ENCODE data around the gene AGBL3.
"Not testable (repeated sequence)": the region's sequence is repeated elsewhere in the genome, so short reads cannot be mapped to it uniquely, and the experiment has no call there.

Gene AGBL3

DNA sequence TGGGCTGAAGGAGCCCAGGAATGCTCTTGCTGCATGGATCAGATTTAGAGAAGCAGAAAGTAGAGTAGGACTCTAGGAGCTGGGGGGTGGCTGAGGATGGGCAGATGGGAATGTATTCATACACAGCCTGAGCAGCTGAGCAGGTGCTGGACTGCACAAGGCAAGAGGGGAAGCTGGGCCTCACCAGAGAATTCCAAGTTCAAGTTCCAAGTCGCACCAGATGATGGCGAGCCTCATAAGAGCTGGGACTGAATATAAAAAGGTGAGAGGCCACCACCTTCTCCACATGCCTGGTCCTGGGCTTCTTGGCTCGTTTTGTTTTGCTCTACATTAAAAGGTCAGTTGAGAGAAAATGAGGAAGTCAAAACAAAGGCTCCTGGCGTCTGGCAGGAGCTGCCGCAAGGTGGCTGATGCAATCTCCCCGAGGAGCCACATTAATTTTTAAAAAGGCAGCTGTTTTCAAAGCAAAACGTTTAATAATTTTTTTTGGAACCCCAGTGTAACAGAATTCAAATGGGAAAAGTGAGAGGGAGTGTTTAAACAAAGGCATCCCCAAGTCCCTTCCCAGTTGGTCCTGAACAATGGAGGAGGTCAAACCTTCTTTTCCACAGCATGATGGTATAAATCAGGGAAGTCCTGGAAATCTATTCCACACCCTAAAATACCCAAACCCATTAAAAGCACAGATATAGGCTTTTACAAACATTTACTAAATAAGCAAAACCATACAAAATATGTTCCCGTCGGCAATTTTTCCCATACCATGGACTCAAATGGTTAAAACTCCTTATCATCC is 174.7 kb downstream of the AGBL3 start:
- Mint-ChIP-seq H3K27me3 (no peaks in the 10 kb centered on the region), H3K9me3 (peaks cover 16% of the 10 kb centered on the region), H3K4me3 (no peak overlapping the region), H3K4me1 (peaks cover 54% of the 10 kb centered on the region), H3K36me3 (peaks cover 50% of the 10 kb centered on the region), H3K27ac (peak overlapping the region; percentile 98)

DNA sequence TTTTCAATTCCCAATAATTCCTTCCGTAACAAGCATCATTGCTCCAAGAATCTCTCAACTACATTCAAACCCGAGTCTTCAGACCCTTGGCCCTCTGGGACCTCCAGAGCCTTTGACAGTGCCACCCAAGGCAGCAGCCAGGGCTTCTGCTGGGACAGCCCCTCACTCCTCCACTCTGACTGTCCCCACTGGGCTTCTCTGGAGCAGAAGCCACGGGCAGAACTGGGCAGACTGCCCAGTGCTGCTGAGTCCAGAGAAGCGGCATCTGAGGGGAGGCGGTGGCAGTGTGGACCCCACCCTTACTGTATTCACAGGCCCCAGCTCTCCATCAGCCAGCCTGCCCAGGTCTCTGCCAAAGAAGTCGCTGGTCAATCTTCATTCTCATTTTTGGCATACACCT is 175.4 kb downstream of the AGBL3 start:
- H3K4me3 Mint-ChIP-seq: no peak overlapping the region

DNA sequence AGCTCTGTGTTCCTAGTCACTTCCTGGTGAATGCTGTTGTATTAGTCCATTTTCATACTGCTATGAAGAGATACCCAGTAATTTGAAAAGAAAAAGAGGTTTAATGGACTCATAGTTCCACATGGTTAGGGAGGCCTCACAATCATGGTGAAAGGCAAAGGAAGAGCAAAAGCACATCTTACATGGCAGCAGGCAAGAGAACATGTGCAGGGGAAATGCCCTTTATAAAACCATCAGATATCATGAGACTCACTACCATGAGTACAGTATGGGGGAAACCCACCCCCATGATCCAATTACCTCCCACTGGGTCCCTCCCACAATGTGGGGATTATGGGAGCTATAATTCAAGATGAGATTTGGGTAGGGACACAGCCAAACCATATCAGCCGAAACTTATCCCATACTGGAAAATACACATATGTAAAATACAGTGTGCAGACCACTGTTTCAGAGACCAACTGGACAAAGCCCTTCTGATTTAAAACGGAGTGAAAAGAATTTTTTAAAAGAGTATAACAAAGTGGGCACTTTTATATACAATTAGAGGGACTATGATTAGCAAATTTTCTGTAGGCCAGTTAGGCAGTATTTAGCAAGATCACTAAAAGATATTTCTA is 176.2 kb downstream of the AGBL3 start:
- H3K9me3 Mint-ChIP-seq: peaks cover 12% of the 10 kb centered on the region
- H3K4me1 Mint-ChIP-seq: peaks cover 56% of the 10 kb centered on the region
- H3K36me3 Mint-ChIP-seq: peaks cover 38% of the 10 kb centered on the region
- H3K27ac Mint-ChIP-seq: peak overlapping the region; percentile 61
- H3K27me3 Mint-ChIP-seq: no peaks in the 10 kb centered on the region
- H3K4me3 Mint-ChIP-seq: no peak overlapping the region

More for the DNA sequence above, 175.4 kb downstream of the AGBL3 start:
- Mint-ChIP-seq H3K27me3 (no peaks in the 10 kb centered on the region), H3K4me1 (peaks cover 56% of the 10 kb centered on the region), H3K9me3 (peaks cover 12% of the 10 kb centered on the region), H3K36me3 (peaks cover 43% of the 10 kb centered on the region), H3K27ac (peak overlapping the region; percentile 61)

DNA sequence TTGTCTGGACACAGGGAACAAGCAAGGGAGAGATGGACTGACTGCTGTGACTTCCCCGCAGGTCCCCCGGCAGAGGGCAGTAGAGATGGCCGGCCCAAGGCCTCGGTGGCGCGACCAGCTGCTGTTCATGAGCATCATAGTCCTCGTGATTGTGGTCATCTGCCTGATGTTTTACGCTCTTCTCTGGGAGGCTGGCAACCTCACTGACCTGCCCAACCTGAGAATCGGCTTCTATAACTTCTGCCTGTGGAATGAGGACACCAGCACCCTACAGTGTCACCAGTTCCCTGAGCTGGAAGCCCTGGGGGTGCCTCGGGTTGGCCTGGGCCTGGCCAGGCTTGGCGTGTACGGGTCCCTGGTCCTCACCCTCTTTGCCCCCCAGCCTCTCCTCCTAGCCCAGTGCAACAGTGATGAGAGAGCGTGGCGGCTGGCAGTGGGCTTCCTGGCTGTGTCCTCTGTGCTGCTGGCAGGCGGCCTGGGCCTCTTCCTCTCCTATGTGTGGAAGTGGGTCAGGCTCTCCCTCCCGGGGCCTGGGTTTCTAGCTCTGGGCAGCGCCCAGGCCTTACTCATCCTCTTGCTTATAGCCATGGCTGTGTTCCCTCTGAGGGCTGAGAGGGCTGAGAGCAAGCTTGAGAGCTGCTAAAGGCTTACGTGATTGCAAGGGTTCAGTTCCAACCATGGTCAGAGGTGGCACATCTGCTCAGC is 178.2 kb downstream of the AGBL3 start:
- Mint-ChIP-seq H3K27ac (peak overlapping the region; percentile 70), H3K36me3 (peaks cover 37% of the 10 kb centered on the region), H3K4me3 (no peak overlapping the region), H3K4me1 (peaks cover 62% of the 10 kb centered on the region), H3K27me3 (no peaks in the 10 kb centered on the region), H3K9me3 (peaks cover 5% of the 10 kb centered on the region)

DNA sequence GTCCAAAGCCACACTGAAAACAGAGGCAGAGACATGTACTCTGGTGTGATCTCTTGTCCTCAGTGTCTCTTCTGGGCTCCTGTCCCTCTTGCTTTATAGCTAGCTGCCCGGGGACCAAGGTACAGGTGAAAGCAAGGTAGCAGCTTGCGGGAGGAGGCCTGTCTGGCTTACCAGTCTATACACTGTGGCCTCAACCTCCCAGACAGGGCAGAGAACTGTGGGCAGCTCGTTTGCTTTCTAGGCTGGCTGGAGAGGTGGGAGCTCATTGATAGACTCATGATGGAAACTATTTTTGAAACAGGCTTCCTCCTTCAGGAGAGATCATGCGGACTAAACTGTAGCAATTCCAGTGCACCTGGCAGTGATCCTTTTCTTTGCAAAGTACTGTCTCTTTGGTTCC is 179.6 kb downstream of the AGBL3 start:
- Mint-ChIP-seq H3K36me3 (peaks cover 26% of the 10 kb centered on the region), H3K4me1 (peaks cover 54% of the 10 kb centered on the region)

DNA sequence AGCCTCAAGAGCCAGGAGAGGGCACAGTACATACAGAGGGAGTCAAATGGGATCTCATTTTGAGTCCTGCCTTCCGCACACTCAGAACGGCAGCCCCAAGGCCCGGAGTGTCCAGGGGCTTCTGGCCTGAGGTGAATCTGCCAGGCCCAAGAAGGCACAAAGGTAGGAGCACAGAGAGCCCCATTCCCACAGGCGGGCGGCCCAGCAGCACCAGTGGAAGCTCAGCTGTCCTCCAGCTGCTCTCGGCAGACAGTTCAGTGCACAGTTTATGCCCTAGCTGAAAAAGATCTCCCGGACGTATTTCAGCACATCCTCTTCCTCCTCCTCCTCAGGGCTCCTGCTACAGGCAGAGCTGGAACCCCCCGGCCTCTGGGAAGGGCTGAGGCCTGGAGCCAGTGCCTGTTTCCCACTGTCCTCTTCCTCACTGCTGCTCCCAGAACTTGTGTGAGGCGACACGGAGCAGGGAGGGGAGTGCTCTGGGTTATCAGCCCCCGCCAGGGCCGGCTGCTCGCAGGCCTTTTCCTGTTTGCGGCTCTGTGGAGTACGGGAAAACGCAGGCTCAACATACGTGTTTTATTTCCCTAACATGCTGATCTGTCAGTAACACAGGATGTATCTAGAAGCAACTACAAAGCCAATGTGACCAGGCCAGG is 180.2 kb downstream of the AGBL3 start:
- Mint-ChIP-seq H3K27ac (peak overlapping the region; percentile 41), H3K9me3 (no peaks in the 10 kb centered on the region), H3K27me3 (no peaks in the 10 kb centered on the region), H3K36me3 (peaks cover 22% of the 10 kb centered on the region), H3K4me3 (no peak overlapping the region), H3K4me1 (peaks cover 51% of the 10 kb centered on the region)

More for the DNA sequence above, 179.6 kb downstream of the AGBL3 start:
- Mint-ChIP-seq H3K27me3 (no peaks in the 10 kb centered on the region), H3K4me3 (no peak overlapping the region), H3K27ac (peak overlapping the region; percentile 41), H3K9me3 (no peaks in the 10 kb centered on the region)

DNA sequence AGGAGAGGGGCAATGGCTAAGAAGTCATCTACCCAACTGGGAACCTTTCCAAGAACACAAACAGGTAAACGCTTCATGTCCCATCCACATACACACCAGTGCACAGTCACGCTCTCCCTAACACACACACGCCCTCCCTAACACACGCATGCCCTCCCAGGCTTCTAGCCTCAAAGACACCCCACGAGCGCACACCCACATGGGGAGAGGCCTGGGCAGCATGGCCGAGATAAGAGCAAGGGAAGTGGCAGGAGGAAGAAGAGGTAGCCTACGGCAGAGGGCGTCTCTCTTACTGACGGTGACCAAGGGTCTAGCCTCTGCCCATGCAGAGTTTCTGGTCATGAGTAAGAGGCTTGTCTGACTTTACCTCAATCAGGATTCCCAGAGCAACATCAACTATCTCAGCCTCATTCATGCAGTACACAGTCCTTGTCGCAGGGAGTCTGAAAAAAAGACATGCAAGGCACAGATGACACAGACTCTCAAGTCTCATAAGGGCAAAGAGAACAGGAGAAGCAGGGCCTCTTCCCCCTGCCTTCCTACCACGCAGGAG is 181.1 kb downstream of the AGBL3 start:
- Mint-ChIP-seq H3K4me3 (peak overlapping the region; percentile 15), H3K9me3 (no peaks in the 10 kb centered on the region), H3K36me3 (peaks cover 12% of the 10 kb centered on the region), H3K4me1 (peaks cover 49% of the 10 kb centered on the region), H3K27ac (peak overlapping the region; percentile 37), H3K27me3 (no peaks in the 10 kb centered on the region)

DNA sequence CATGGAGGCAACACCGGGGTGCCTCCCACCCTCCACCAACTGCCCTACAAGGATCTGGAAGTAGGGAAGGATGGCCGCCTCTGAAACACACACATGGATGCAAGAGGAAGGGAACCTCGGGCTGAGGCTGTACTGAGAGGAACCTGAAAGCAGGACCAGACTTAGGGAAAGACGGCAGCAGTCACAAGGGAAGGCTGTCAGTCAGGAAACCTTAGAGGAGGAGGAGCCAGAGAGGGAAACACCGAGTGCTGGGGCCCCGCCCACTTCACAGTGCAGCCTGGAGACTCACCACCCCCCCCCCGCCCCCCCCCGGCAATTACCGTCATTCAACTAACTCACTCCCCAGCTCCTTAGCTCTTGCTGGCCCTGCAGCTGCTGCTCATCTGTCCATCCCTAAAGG is 181.7 kb downstream of the AGBL3 start:
- no peaks in the 10 kb centered on the region for H3K27me3 Mint-ChIP-seq
- no peaks in the 10 kb centered on the region for H3K9me3 Mint-ChIP-seq
- H3K36me3 Mint-ChIP-seq: peaks cover 6% of the 10 kb centered on the region
- H3K4me3 Mint-ChIP-seq: peak overlapping the region; percentile 15
- peaks cover 49% of the 10 kb centered on the region for H3K4me1 Mint-ChIP-seq
- peak overlapping the region; percentile 97 for H3K27ac Mint-ChIP-seq

DNA sequence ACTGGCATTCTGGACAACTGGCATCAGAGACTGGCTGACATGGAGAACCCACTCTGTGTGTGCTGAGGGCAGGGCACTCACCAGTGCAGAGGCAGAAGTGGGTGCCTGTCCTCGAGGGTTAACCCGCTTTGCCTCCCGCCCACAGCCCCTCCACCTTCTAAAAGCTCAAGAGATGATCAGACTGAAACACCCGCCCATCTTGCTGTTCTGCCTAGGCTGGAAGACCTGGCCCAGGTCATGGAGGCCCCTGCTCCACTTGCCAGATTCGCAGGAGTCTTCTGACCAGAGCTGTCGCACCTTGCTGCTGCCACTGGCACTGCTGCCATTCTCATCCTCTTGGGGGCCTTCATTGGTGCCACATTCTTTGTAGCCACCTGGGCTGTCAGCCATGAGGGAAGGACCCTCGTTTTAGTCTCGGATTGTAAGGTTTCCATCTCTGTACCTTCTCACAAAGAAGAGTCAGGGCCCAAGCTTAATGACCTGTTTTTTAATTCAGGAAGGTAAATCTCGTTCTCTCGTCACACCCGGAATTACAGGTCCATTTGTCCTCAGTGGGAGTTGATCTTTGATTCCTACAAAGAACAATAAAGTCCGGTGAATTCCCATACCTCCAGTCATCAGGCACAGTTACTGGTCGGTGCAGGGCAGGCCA is 182.3 kb downstream of the AGBL3 start:
- Mint-ChIP-seq H3K9me3 (no peaks in the 10 kb centered on the region), H3K27me3 (no peaks in the 10 kb centered on the region), H3K4me3 (peak overlapping the region; percentile 97), H3K27ac (peak overlapping the region; percentile 97), H3K4me1 (peaks cover 49% of the 10 kb centered on the region), H3K36me3 (peaks cover 6% of the 10 kb centered on the region)

DNA sequence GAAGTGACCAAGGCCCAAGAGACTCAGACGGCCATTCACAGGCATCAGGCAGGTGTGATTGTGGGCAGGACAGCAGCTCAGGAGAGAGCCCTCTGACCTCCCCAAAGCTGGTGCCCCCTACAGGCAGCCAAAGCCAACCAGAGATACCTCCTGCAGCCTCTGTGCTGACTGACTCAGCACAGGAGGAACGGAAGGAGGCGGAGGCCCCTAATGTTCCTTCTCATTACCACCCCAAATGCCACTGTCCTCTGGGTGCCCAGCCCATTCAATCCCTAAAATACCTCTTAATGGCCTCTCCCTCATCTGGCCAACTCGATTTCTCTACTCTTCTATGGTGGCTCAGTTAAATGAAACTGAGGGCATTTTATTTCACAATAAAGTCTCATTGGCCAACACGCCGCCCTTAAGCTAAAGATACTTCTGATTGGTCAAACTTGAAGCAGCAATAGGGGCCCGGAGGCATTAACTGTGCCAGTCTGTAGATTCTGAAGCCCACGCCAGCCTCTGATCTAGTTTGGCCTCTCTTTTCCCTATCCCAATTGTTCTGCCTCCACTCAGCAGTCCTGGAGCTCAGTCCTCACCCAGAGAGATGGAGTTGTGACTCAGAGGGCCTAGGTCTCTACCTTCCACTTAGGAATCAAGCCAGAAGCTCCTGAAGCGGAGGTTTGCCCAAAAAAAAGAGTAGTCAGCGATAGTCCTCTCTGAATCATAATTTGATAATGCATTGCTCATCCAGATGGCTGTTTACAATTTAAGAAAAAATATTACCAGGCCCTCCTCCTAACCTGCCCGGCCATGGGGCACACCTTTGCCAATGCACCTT is 183.0 kb downstream of the AGBL3 start:
- Mint-ChIP-seq H3K4me3 (peak overlapping the region; percentile 97), H3K27me3 (no peaks in the 10 kb centered on the region), H3K36me3 (peaks cover 6% of the 10 kb centered on the region), H3K9me3 (no peaks in the 10 kb centered on the region), H3K27ac (peak overlapping the region; percentile 97), H3K4me1 (peaks cover 49% of the 10 kb centered on the region)

DNA sequence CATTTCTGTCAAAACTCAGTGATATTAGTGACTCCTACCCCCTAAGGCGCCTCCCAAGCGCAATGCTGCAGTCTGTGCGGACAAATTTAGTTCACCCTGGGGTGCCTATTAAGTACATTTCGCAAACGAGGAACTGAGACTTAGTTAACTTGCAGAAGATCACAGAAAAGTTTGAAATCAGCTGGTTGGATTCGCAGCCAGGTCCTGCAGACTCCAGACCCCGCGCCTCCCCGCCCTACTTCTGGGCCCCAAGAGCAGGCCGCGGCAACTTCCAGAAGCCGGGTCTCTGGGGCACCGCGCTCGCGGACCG is 183.6 kb downstream of the AGBL3 start:
- H3K36me3 Mint-ChIP-seq: peaks cover 6% of the 10 kb centered on the region
- peak overlapping the region; percentile 97 for H3K27ac Mint-ChIP-seq
- peaks cover 49% of the 10 kb centered on the region for H3K4me1 Mint-ChIP-seq
- H3K27me3 Mint-ChIP-seq: no peaks in the 10 kb centered on the region
- peak overlapping the region; percentile 97 for H3K4me3 Mint-ChIP-seq
- H3K9me3 Mint-ChIP-seq: no peaks in the 10 kb centered on the region

DNA sequence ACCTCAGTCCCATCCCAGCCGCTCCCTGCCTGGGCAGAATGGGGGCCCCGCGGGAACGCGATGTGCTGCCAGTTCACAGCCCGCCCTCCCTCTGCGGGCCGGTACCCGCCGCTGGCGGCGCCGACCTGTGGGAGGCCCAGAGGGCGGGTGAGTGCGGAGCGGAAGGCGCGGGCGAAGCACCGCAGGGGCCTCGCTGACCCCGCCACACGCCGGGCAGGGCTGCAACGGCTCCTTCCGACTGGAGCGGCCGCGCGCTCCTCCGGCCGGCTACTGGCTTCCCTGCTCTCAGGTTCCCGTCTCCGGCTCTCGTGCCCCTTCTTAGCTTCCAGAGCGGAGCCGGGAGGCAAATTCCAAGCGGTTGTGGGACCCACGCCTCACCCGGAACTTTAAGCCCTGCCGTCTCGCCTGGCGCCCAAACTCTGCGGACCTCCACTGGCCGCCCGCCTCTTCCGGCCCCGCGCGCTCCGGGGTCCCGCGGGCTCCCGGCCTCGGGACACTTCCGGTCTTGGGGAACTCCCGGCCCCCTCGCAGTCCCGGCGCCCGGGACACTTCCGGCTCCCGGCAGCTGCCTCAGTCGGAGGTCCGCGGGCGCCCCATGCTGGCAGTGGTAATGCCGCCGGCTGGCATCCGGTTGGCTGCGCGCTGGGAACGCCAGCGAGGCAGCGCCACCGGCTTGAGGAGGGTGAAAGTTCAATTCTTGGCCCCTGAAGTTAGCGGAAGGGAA is 184.1 kb downstream of the AGBL3 start, which contains the start of gene CYREN:
Gene CYREN, minus strand, starts transcription at position 434 of the 724 bp plus-strand sequence. CDS start 1,785 bp downstream, outside the sequence.
- Mint-ChIP-seq H3K27me3 (no peaks in the 10 kb centered on the region), H3K27ac (peak within 1 kb of the TSS; percentile 98), H3K4me1 (peaks cover 44% of the 10 kb centered on the region), H3K9me3 (no peaks in the 10 kb centered on the region), H3K4me3 (peak within 1 kb of the TSS; percentile 97), H3K36me3 (peaks cover 4% of the 10 kb centered on the region)

DNA sequence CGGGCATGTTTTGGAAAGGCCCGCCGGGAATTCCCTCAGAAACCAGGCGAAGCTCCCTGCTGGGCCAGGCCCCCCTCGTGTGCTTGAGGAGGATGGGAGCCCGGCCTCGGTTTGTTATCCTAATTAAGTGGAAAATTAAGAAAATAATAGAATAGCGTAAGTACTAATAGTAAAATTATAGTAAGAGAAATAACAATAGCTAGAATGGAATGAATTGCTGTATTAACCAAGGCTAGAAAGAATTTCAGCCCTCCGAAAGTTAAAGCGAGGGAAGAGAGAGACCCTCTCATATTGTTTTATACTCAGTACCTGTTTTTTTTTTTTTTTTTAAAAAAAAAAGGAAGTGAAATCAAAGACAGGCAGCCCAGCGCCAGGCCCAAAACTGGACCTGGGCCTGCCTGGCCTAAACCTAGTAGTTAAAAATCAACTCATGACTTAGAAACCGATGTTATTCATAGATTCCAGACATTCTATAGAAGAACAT is 184.7 kb downstream of the AGBL3 start:
- not testable (repeated sequence) for H3K36me3 Mint-ChIP-seq, H3K9me3 Mint-ChIP-seq, H3K27me3 Mint-ChIP-seq
- H3K4me3 Mint-ChIP-seq: peak overlapping the region; percentile 93
- H3K4me1 Mint-ChIP-seq: peaks cover 44% of the 10 kb centered on the region
- H3K27ac Mint-ChIP-seq: peak overlapping the region; percentile 98
